ENCODE measurements around the gene SLCO3A1.
"Not testable (repeated sequence)": the region's sequence is repeated elsewhere in the genome, so short reads cannot be mapped to it uniquely, and the experiment has no call there.

Gene SLCO3A1

GRCh38 chr15:92050220-92050898, 196.9 kb downstream of the SLCO3A1 start:
- no peak overlapping the region for H3K27ac ChIP-seq
- POLR2A ChIA-PET (ENCODE audit: low non-redundant PET): no interaction called here
- no peak for TF ChIP-seq CTCF (conservative IDR thresholded peaks at IDR 0.05; ENCODE audit: low read depth)
- DNase-seq (ENCODE audit: low spot score): no peak
- CTCF ChIA-PET: no interaction called here

GRCh38 chr15:92051716-92052115, 198.2 kb downstream of the SLCO3A1 start:
- ChIA-PET POLR2A (ENCODE audit: low non-redundant PET) (no interaction called here), CTCF (interaction anchor here (0.6 kb wide), 1 partner anchor 473 kb away, joined by 3 read pairs; no protein-coding TSS in a partner anchor)
- no peak overlapping the region for H3K27ac ChIP-seq
- TF ChIP-seq CTCF (conservative IDR thresholded peaks at IDR 0.05; ENCODE audit: low read depth): no peak
- DNase-seq (ENCODE audit: low spot score): no peak

- CTCF ChIA-PET: interaction anchor here (0.6 to 0.7 kb wide), 3 partner anchors 8 to 104 kb away, joined by 3 to 5 read pairs (median 4); no protein-coding TSS in a partner anchor
- POLR2A ChIA-PET (ENCODE audit: low non-redundant PET): interaction anchor here (0.7 kb wide), 1 partner anchor 1226 kb away, joined by 4 read pairs; no protein-coding TSS in a partner anchor
- no peak; the same call in 1 of the 2 replicates for TF ChIP-seq CTCF (conservative IDR thresholded peaks at IDR 0.05; ENCODE audit: low read depth)
- H3K27ac ChIP-seq: no peak overlapping the region
- DNase-seq (ENCODE audit: low spot score): no peak
These were observed 200.3 kb downstream of the SLCO3A1 start for GRCh38 chr15:92053753-92054316.

- no peak for TF ChIP-seq CTCF (conservative IDR thresholded peaks at IDR 0.05; ENCODE audit: low read depth)
- ChIA-PET CTCF (interaction anchor here (0.6 kb wide), 1 partner anchor 34 kb away, joined by 3 read pairs; no protein-coding TSS in a partner anchor), POLR2A (ENCODE audit: low non-redundant PET) (no interaction called here)
- no peak overlapping the region for H3K27ac ChIP-seq
- no peak for DNase-seq (ENCODE audit: low spot score)
These were observed 203.4 kb downstream of the SLCO3A1 start for GRCh38 chr15:92056875-92057274.

GRCh38 chr15:92059036-92059970, 205.8 kb downstream of the SLCO3A1 start:
- ChIA-PET CTCF (interaction anchor here (0.6 kb wide), 1 partner anchor 270 kb away, joined by 3 read pairs; no protein-coding TSS in a partner anchor), POLR2A (ENCODE audit: low non-redundant PET) (no interaction called here)
- TF ChIP-seq CTCF (conservative IDR thresholded peaks at IDR 0.05; ENCODE audit: low read depth): no peak
- DNase-seq (ENCODE audit: low spot score): peak; percentile 29
- H3K27ac ChIP-seq: peak overlapping the region; percentile 28; the same call in 1 of the 2 replicates

GRCh38 chr15:92059971-92060311, 206.4 kb downstream of the SLCO3A1 start:
- CTCF ChIA-PET; DNase-seq (ENCODE audit: low spot score); H3K27ac ChIP-seq; POLR2A ChIA-PET (ENCODE audit: low non-redundant PET): not testable (repeated sequence)
